ENCODE results near the gene MYLK4.
A peak's percentile ranks its signal among the peaks of the same experiment; 100 is the strongest.

DNA sequence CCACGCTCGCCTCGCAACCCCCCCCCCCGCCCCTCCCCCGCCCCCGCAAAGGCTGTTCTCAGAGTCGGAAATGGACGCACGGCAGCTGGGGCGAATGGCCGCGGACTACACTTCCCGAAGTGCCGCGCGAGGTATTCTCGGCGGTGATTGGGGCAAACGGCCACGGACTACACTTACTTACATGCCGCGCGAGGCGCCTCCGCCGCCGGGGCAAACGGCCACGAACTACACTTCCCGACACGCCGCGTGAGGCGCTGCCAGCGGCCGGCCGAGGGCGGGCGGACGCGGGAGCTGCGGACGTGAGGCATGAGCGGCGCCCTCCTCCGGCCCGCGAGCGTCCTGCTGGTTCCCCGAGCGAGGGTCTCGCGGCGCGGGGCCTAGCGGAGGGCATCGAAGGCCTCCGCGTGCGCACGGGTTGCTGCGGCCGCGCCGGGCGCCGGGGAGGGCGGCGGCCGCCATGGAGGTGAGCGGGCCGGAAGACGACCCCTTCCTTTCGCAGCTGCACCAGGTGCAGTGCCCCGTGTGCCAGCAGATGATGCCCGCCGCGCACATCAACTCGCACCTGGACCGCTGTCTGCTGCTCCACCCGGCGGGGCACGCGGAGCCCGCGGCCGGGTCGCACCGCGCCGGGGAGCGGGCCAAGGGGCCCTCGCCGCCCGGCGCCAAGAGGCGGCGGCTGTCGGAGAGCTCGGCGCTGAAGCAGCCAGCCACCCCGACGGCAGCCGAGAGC lies 14.6 kb upstream of the MYLK4 start, which contains the start of gene WRNIP1:
- TF ChIP-seq, protein P1, sequence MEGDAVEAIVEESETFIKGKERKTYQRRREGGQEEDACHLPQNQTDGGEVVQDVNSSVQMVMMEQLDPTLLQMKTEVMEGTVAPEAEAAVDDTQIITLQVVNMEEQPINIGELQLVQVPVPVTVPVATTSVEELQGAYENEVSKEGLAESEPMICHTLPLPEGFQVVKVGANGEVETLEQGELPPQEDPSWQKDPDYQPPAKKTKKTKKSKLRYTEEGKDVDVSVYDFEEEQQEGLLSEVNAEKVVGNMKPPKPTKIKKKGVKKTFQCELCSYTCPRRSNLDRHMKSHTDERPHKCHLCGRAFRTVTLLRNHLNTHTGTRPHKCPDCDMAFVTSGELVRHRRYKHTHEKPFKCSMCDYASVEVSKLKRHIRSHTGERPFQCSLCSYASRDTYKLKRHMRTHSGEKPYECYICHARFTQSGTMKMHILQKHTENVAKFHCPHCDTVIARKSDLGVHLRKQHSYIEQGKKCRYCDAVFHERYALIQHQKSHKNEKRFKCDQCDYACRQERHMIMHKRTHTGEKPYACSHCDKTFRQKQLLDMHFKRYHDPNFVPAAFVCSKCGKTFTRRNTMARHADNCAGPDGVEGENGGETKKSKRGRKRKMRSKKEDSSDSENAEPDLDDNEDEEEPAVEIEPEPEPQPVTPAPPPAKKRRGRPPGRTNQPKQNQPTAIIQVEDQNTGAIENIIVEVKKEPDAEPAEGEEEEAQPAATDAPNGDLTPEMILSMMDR (IDR thresholded peaks at IDR 0.05), result peak; percentile 85
- no peak for TF ChIP-seq ZFX (IDR thresholded peaks at IDR 0.05; ENCODE audit: borderline replicate concordance)
